HG03103 (cell line): Measurements from ENCODE around the gene MGLL.

ENCODE experiments used
- ATAC-seq: cut with Tn5 transposase; IDR thresholded peaks from one replicate; pipeline ENCODE4 v1.9.1; 2021; ENCODE audit warnings: low read depth; ENCODE audit not compliant: unreplicated experiment

Gene MGLL

GRCh38 chr3:127777332-127777731 is 45.0 kb downstream of the MGLL start:
- no peak for ATAC-seq

GRCh38 chr3:127776347-127776746 is 46.0 kb downstream of the MGLL start:
- no peak for ATAC-seq

- ATAC-seq: no peak
Measured at GRCh38 chr3:127775398-127776109, 46.8 kb downstream of the MGLL start.

GRCh38 chr3:127774647-127775046 is 47.7 kb downstream of the MGLL start:
- ATAC-seq: no peak

- ATAC-seq: no peak
Measured at GRCh38 chr3:127773752-127774395, 48.4 kb downstream of the MGLL start.

- ATAC-seq: no peak
Measured at GRCh38 chr3:127772827-127773751, 49.2 kb downstream of the MGLL start.

GRCh38 chr3:127772273-127772672 is 50.0 kb downstream of the MGLL start:
- ATAC-seq: no peak

- ATAC-seq: no peak
Measured at GRCh38 chr3:127771746-127772145, 50.6 kb downstream of the MGLL start.

GRCh38 chr3:127770671-127771355 is 51.5 kb downstream of the MGLL start:
- ATAC-seq: no peak

GRCh38 chr3:127769284-127770081 is 52.8 kb downstream of the MGLL start:
- ATAC-seq: no peak

GRCh38 chr3:127768346-127769008 is 53.8 kb downstream of the MGLL start:
- no peak for ATAC-seq

- no peak for ATAC-seq
Measured at GRCh38 chr3:127767126-127767525, 55.2 kb downstream of the MGLL start.

- ATAC-seq: no peak
Measured at GRCh38 chr3:127765735-127766134, 56.6 kb downstream of the MGLL start.

- no peak for ATAC-seq
Measured at GRCh38 chr3:127764841-127765362, 57.4 kb downstream of the MGLL start.

GRCh38 chr3:127764301-127764700 is 58.0 kb downstream of the MGLL start:
- ATAC-seq: no peak

- no peak for ATAC-seq
Measured at GRCh38 chr3:127763816-127764215, 58.5 kb downstream of the MGLL start.

GRCh38 chr3:127763337-127763736 is 59.0 kb downstream of the MGLL start:
- no peak for ATAC-seq

- no peak for ATAC-seq
Measured at GRCh38 chr3:127762787-127763105, 59.6 kb downstream of the MGLL start.

- peak; percentile 48 for ATAC-seq
Measured at GRCh38 chr3:127762077-127762786, 60.1 kb downstream of the MGLL start.
